Peyer's patch (tissue), 4 donors: ENCODE data around the gene DDX31. TPM values are rescaled to one million over a fixed set of nuclear protein-coding genes. Genes with fewer than 3 reads are reported as not detected.

Experiments used
- DNase-seq, 3 donors: peaks; one replicate each; pipeline ENCODE4 v3.0.0-alpha.2; 2017 to 2019
- H3K27ac ChIP-seq, 4 donors: fragments of 200-600 bp; sonication (generic); one replicate each; pipeline ENCODE4 v1.5.1; 2016 to 2019
- H3K27me3 ChIP-seq, 2 donors: fragments of 200-600 bp; sonication (generic); one replicate each; pipeline ENCODE4 v1.5.1; 2019
- H3K36me3 ChIP-seq, 3 donors: fragments of 200-600 bp; sonication (generic); one replicate each; pipeline ENCODE4 v1.5.1; 2016 to 2019
- H3K4me1 ChIP-seq, 4 donors: fragments of 200-600 bp; sonication (generic); one replicate each; pipeline ENCODE4 v1.5.1; 2016 to 2019
- H3K4me3 ChIP-seq, 4 donors: fragments of 200-600 bp; sonication (generic); 1 replicate in 3 of 4; 2 replicates in 1 of 4; pipeline ENCODE4 v1.5.1; 2016 to 2019; ENCODE audit warnings: mild to moderate bottlenecking in 1 of 4
- H3K9me3 ChIP-seq, 4 donors: fragments of 200-600 bp; sonication (generic); one replicate each; pipeline ENCODE4 v1.5.1; 2016 to 2019; ENCODE audit warnings: mild to moderate bottlenecking in 1 of 4
- POLR2A ChIP-seq, 2 donors: fragments of 450-650 bp; IDR thresholded peaks; one replicate each; pipeline ENCODE4 v1.5.1; 2017; ENCODE audit warnings: antibody characterized with exemption in 2 of 2, mild to moderate bottlenecking in 2 of 2, moderate library complexity in 2 of 2
- total RNA-seq, 4 donors: library from RNA; depleted of rRNA; stranded (reverse); fragments of >200 nt; gene quantifications; one replicate each; pipeline ENCODE4 v1.1.0, GENCODE V29; 2016
- TF ChIP-seq, protein P1 (sequence below), 6 experiments: fragments of 450-650 bp in 4 of 6; fragments of 200-600 bp in 2 of 6; sonication (generic) in 1 of 6; IDR thresholded peaks; one replicate each; pipeline ENCODE4 v1.5.1; 2017 to 2019; ENCODE audit warnings: antibody characterized with exemption in 6 of 6, mild to moderate bottlenecking in 3 of 6, moderate library complexity in 1 of 6

DDX31 gene
- total RNA-seq, 4 donors from 2014 or later: 4.9 to 14.0 (median 9.0) TPM

DNA sequence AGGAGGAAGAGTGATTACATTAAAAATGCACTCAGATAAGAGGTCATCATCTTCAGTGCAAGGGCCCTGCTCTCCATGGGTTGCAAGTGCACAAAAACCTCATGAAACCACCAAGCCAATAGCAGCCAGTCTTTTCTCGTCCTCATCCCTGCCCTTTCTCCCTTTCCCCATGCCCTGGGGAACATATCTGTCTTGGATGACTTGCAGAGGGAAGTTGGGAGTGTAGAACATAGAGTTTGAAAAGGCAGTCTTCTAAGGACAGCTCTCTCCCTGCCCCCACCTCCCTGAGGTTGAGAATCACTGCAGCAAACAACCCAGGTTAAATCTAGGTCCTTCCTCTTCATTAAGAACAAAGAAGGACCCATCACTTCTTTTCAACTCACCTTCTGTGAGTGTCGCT is 22.0 kb downstream of the DDX31 start:
- no peaks in the 10 kb centered on the region for H3K4me1 ChIP-seq
- H3K36me3 ChIP-seq: peaks cover 0 to 50% (median 0%) of the 10 kb centered on the region in 3 donors
- H3K4me3 ChIP-seq: no peak overlapping the region
- no peaks in the 10 kb centered on the region for H3K27me3 ChIP-seq
- no peak for TF ChIP-seq POLR2A (IDR thresholded peaks at IDR 0.05)
- TF ChIP-seq, protein P1, sequence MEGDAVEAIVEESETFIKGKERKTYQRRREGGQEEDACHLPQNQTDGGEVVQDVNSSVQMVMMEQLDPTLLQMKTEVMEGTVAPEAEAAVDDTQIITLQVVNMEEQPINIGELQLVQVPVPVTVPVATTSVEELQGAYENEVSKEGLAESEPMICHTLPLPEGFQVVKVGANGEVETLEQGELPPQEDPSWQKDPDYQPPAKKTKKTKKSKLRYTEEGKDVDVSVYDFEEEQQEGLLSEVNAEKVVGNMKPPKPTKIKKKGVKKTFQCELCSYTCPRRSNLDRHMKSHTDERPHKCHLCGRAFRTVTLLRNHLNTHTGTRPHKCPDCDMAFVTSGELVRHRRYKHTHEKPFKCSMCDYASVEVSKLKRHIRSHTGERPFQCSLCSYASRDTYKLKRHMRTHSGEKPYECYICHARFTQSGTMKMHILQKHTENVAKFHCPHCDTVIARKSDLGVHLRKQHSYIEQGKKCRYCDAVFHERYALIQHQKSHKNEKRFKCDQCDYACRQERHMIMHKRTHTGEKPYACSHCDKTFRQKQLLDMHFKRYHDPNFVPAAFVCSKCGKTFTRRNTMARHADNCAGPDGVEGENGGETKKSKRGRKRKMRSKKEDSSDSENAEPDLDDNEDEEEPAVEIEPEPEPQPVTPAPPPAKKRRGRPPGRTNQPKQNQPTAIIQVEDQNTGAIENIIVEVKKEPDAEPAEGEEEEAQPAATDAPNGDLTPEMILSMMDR (IDR thresholded peaks at IDR 0.05): no peak
- H3K9me3 ChIP-seq: no peaks in the 10 kb centered on the region
- no peak for DNase-seq
- no peak overlapping the region for H3K27ac ChIP-seq

DNA sequence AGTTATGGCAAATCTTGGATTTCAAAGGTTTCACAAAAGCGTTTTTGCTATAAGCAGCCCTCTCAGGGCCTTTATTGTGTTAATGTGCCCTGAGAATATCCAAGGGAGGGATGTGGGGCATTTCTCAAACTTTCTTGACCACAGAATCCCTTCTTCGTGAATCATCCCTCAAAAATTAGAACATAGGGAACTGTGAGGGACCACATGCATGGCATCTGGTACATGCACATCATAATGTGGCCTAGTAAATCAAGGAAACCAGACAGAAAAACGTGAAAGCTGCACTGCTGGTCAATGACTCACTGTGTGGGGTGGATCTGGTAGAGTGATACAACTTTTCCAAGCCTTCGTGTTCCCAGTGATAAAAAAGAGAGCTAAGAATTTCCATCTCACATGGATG is 22.4 kb downstream of the DDX31 start:
- no peaks in the 10 kb centered on the region for H3K4me1 ChIP-seq
- no peaks in the 10 kb centered on the region for H3K27me3 ChIP-seq
- no peaks in the 10 kb centered on the region for H3K9me3 ChIP-seq
- no peak for DNase-seq
- TF ChIP-seq, protein P1 (IDR thresholded peaks at IDR 0.05): no peak
- no peak for TF ChIP-seq POLR2A (IDR thresholded peaks at IDR 0.05)
- H3K36me3 ChIP-seq: peaks cover 0 to 50% (median 0%) of the 10 kb centered on the region in 3 donors
- H3K4me3 ChIP-seq: no peak overlapping the region
- no peak overlapping the region for H3K27ac ChIP-seq

DNA sequence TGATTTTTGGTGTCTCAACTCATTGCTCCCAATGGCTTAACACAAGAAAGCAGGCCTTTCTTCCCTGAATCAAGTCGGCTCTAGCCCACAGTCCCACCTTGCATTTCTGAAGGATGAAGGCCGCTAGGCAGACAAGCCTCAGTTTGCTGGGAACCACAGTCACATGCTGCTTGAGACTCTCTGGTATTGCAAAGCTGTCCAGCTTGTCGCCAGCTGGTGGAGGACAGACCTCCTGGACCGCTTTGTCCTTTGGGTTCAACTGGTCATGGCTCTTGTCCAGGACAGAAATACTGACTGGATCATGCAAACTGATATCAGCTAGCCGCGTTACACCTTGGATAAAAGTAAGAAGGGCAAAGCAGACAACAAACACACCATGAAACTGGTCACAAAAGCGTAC is 23.1 kb downstream of the DDX31 start:
- Histone ChIP-seq H3K27me3 (no peaks in the 10 kb centered on the region), H3K9me3 (no peaks in the 10 kb centered on the region), H3K36me3 (peaks cover 0 to 47% (median 0%) of the 10 kb centered on the region in 3 donors), H3K27ac (no peak overlapping the region), H3K4me3 (no peak overlapping the region), H3K4me1 (no peaks in the 10 kb centered on the region)
- DNase-seq: no peak
- TF ChIP-seq POLR2A (IDR thresholded peaks at IDR 0.05): no peak
- TF ChIP-seq, protein P1 (IDR thresholded peaks at IDR 0.05): no peak

DNA sequence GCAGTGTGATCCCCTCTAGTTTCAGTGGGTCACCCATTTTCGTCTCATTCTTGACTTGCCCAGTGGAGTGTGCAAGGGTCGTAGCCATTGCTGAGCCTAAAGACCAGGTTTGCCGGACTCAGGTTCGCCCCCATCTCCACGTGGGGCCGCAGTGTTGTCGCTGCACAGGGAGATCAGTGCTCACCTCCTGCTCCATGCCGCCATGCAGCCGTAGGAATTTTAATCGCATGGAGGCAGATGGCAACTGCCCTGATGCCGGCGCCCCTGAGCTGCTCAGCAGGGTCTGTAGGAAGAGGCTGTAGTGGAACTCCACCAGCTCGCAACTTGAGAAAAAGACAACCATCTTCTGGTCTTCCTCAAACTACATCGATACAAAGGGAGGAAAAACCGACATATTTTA is 24.1 kb downstream of the DDX31 start:
- Histone ChIP-seq H3K27ac (no peak overlapping the region), H3K36me3 (peaks cover 0 to 55% (median 0%) of the 10 kb centered on the region in 3 donors), H3K27me3 (no peaks in the 10 kb centered on the region), H3K4me3 (no peak overlapping the region), H3K4me1 (no peaks in the 10 kb centered on the region), H3K9me3 (no peaks in the 10 kb centered on the region)
- TF ChIP-seq POLR2A (IDR thresholded peaks at IDR 0.05): no peak
- TF ChIP-seq, protein P1 (IDR thresholded peaks at IDR 0.05): no peak
- DNase-seq: no peak

DNA sequence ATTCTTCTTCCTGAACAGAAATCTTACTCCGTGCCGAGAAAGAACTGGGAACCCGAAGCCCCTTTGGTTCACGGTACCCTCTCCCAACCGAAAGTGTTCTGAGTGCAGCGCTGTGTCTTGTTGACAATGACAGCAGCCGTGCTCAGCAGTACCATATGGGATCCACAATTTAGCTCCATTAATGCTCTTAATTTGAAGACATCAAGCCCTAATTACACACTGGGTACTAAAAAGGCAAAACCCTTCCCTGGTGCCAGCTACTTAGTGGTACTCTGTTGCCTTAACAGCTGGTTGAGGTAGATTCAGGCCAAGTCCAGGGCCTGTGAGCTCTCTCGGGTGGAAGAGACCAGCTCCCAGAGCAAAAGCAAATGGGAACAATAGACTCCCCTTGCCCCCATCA is 24.5 kb downstream of the DDX31 start:
- no peaks in the 10 kb centered on the region for H3K4me1 ChIP-seq
- H3K9me3 ChIP-seq: no peaks in the 10 kb centered on the region
- no peak for TF ChIP-seq POLR2A (IDR thresholded peaks at IDR 0.05)
- TF ChIP-seq, protein P1 (IDR thresholded peaks at IDR 0.05): no peak
- H3K36me3 ChIP-seq: peaks cover 0 to 59% (median 0%) of the 10 kb centered on the region in 3 donors
- H3K4me3 ChIP-seq: no peak overlapping the region
- H3K27me3 ChIP-seq: no peaks in the 10 kb centered on the region
- no peak for DNase-seq
- no peak overlapping the region for H3K27ac ChIP-seq

DNA sequence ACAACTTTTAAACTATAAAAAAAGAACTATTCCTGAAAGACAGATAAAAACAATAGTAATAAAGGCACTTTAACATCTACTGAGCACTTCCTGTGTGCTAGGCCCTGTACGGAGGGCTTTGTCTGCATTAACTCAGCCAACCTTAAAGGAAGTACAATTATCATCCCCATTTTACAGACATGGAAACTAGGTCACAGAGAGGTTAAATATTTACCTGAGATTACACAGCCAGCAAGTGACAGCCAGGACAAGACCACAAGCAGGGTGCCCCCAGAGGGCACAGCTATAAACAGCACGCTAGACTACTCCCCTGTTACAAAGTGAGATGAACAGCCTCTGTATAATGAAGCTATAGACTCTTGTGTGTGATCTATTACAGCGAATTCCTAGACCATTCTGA is 25.5 kb downstream of the DDX31 start:
- TF ChIP-seq, protein P1 (IDR thresholded peaks at IDR 0.05): no peak
- TF ChIP-seq POLR2A (IDR thresholded peaks at IDR 0.05): no peak
- Histone ChIP-seq H3K27me3 (no peaks in the 10 kb centered on the region), H3K4me3 (no peak overlapping the region), H3K4me1 (no peaks in the 10 kb centered on the region), H3K9me3 (no peaks in the 10 kb centered on the region), H3K27ac (no peak overlapping the region), H3K36me3 (peaks cover 0 to 58% (median 0%) of the 10 kb centered on the region in 3 donors)
- DNase-seq: no peak
